Measurements from ENCODE around the gene METTL14. TPM values are rescaled to one million over a fixed set of nuclear protein-coding genes. Genes with fewer than 3 reads are reported as not detected.

Gene METTL14
- total RNA-seq, 4 donors from 2014 or later = 47.0 to 83.9 (median 65.9) TPM

- Histone ChIP-seq H3K36me3 (peaks cover 0 to 3% of the 10 kb centered on the region in 2 donors), H3K27ac (peak overlapping the region; percentile 74 to 96 (median 84)), H3K4me1 (peaks cover 45 to 100% (median 64%) of the 10 kb centered on the region in 3 donors), H3K9me3 (no peaks in the 10 kb centered on the region), H3K27me3 (no peaks in the 10 kb centered on the region), H3K4me3 (no peak overlapping the region)
- no peak for ATAC-seq
- 98 to 100% methylated on average over 3 to 5 of the region's 5 CpGs for WGBS, 2 donors (ENCODE audit: low coverage in 1 of 2)
- TF ChIP-seq POLR2AphosphoS5 (IDR thresholded peaks at IDR 0.05) (no peak), POLR2A (IDR thresholded peaks at IDR 0.05) (no peak), EP300 (IDR thresholded peaks at IDR 0.05) (no peak)
- TF ChIP-seq, protein P1, sequence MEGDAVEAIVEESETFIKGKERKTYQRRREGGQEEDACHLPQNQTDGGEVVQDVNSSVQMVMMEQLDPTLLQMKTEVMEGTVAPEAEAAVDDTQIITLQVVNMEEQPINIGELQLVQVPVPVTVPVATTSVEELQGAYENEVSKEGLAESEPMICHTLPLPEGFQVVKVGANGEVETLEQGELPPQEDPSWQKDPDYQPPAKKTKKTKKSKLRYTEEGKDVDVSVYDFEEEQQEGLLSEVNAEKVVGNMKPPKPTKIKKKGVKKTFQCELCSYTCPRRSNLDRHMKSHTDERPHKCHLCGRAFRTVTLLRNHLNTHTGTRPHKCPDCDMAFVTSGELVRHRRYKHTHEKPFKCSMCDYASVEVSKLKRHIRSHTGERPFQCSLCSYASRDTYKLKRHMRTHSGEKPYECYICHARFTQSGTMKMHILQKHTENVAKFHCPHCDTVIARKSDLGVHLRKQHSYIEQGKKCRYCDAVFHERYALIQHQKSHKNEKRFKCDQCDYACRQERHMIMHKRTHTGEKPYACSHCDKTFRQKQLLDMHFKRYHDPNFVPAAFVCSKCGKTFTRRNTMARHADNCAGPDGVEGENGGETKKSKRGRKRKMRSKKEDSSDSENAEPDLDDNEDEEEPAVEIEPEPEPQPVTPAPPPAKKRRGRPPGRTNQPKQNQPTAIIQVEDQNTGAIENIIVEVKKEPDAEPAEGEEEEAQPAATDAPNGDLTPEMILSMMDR (IDR thresholded peaks at IDR 0.05) = no peak
Measured at GRCh38 chr4:118760493-118760892, 75.3 kb downstream of the METTL14 start.

DNA sequence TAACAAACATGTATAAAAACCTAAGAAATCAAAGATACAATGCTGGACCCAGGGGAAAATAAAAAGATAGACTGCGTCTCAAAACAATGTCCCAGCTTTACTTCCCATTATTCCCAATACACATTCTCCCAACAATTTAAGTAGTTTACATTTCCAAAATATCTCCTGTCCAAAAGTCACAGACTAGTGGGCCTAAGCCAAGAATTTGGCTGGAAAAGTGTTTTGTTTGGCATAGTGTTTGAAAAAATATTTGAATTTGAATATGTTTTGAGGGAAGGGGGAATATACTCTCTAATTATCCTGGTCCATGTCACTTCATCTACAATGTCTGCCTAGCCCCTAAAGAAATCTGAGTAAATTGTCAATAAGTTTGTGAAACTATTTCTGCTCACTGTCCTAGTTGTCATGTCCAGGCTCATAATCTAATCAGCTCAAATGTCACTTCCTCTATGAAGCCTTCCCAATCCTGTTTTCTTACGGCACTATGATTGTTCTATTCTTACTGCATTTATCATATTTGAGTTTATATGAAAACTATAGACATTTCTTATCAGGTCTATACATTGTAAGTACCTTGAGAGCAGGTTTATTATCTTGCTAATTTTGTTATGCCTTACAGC lies 76.3 kb downstream of the METTL14 start:
- H3K27me3 ChIP-seq = no peaks in the 10 kb centered on the region
- H3K4me1 ChIP-seq = peaks cover 46 to 100% (median 64%) of the 10 kb centered on the region in 3 donors
- WGBS, 2 donors (ENCODE audit: low coverage in 1 of 2) = 18 to 48% methylated on average over 2 of the region's 2 CpGs
- H3K9me3 ChIP-seq = no peaks in the 10 kb centered on the region
- H3K4me3 ChIP-seq = no peak overlapping the region
- H3K27ac ChIP-seq = peak overlapping the region; percentile 80 to 96 (median 84)
- ATAC-seq = no peak
- H3K36me3 ChIP-seq = peaks cover 0 to 7% of the 10 kb centered on the region in 2 donors
- no peak for TF ChIP-seq EP300 (IDR thresholded peaks at IDR 0.05)
- TF ChIP-seq POLR2AphosphoS5 (IDR thresholded peaks at IDR 0.05) = peak; percentile 24
- no peak for TF ChIP-seq POLR2A (IDR thresholded peaks at IDR 0.05)
- TF ChIP-seq, protein P1 (IDR thresholded peaks at IDR 0.05) = no peak

DNA sequence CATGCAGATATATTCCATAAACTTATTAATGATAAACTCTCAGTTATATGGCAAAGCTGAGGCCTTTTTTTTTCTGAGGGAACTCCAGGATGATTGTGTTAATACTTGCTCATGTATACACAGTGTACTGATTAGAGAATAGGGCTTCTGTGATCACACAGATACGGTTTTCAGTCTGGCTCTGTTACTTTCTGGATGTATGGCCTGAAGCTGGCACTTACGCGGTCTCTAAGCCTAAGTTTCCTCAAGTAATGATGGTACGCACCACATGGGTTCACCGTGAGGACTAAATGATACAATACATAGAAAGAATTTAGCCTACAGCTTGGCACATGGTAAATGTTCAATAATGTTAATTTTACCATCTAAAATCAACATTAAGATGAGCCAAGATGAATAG lies 77.0 kb downstream of the METTL14 start:
- Histone ChIP-seq H3K36me3 (peaks cover 0 to 13% of the 10 kb centered on the region in 2 donors), H3K27me3 (no peaks in the 10 kb centered on the region), H3K9me3 (no peaks in the 10 kb centered on the region), H3K4me1 (peaks cover 40 to 100% (median 59%) of the 10 kb centered on the region in 3 donors), H3K27ac (peak overlapping the region; percentile 80 to 96 (median 84)), H3K4me3 (no peak overlapping the region)
- no peak for TF ChIP-seq POLR2AphosphoS5 (IDR thresholded peaks at IDR 0.05)
- TF ChIP-seq, protein P1 (IDR thresholded peaks at IDR 0.05) = no peak
- no peak for TF ChIP-seq EP300 (IDR thresholded peaks at IDR 0.05)
- TF ChIP-seq POLR2A (IDR thresholded peaks at IDR 0.05) = no peak
- 25 to 36% methylated on average over 5 of the region's 5 CpGs for WGBS, 2 donors (ENCODE audit: low coverage in 1 of 2)
- no peak for ATAC-seq

DNA sequence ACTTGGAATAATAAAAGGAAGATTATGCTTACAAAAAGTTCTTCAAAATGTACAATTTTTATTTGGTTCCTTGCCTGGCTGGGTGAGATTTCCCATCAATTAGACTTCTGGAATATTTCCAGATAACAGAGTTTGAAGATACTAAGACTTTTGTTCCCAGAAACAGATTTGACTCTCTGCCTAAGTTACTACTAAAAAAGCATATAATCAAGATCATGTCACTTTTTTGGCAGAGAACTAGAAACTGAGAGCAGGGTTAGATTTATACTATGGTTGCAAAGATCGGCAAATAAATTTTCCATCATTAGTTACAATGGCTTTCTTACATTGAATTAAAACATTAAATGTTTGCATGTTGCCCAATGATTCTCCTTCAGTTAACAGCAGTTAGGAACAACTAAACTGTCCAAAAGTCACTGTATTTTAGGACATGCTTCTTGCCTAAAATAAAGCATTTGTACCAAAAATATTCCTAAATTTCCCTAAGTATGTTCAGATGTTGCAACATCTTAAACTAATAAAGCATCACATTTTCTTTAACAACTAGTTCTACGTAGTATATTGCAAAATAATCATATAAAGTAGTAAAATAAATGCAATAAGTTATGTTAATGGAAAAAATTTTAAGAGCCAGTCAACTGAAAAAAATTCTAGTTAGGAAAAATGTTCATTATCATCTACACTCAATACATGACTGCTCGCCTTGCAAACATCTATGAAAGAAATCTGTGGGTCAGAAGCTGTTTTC lies 77.7 kb downstream of the METTL14 start:
- Histone ChIP-seq H3K4me1 (peaks cover 34 to 92% (median 55%) of the 10 kb centered on the region in 3 donors), H3K36me3 (peaks cover 0 to 17% of the 10 kb centered on the region in 2 donors), H3K27ac (peak overlapping the region; percentile 80 to 96 (median 84)), H3K4me3 (no peak overlapping the region), H3K9me3 (no peaks in the 10 kb centered on the region), H3K27me3 (no peaks in the 10 kb centered on the region)
- ATAC-seq = no peak
- 17 to 27% methylated on average over 3 of the region's 3 CpGs for WGBS, 2 donors (ENCODE audit: low coverage in 1 of 2)
- no peak for TF ChIP-seq POLR2AphosphoS5 (IDR thresholded peaks at IDR 0.05)
- TF ChIP-seq POLR2A (IDR thresholded peaks at IDR 0.05) = no peak
- TF ChIP-seq, protein P1 (IDR thresholded peaks at IDR 0.05) = no peak
- TF ChIP-seq EP300 (IDR thresholded peaks at IDR 0.05) = no peak

Small RNA genes lying within 50 kb of the gene (small RNA-seq; reads per million reads assigned to genes)
- gene SEPT14P4 = 0 reads per million in 4 donors

Other genes with a start within 250 kb of the METTL14 start
- 10 to 100 TPM; 29.3 to 40.9 (median 33.2) TPM for gene SEC24D, start 150.7 kb downstream of the METTL14 start, total RNA-seq
- gene SYNPO2, start 203.5 kb downstream of the METTL14 start, total RNA-seq = 1,000 to 10,000 TPM; 1,547 to 3,168 (median 2,047) TPM

All from gastroesophageal sphincter (tissue), 4 donors.